ENCODE data around the gene CBX4. TPM values are rescaled to one million over a fixed set of nuclear protein-coding genes. Genes with fewer than 3 reads are reported as not detected.

Gene CBX4
- total and polyA plus RNA-seq, 2 of the 13 experiments (the other 11 are each of a cell fraction or from before 2014, with no cell fraction given): 25.8 to 50.8 TPM

DNA sequence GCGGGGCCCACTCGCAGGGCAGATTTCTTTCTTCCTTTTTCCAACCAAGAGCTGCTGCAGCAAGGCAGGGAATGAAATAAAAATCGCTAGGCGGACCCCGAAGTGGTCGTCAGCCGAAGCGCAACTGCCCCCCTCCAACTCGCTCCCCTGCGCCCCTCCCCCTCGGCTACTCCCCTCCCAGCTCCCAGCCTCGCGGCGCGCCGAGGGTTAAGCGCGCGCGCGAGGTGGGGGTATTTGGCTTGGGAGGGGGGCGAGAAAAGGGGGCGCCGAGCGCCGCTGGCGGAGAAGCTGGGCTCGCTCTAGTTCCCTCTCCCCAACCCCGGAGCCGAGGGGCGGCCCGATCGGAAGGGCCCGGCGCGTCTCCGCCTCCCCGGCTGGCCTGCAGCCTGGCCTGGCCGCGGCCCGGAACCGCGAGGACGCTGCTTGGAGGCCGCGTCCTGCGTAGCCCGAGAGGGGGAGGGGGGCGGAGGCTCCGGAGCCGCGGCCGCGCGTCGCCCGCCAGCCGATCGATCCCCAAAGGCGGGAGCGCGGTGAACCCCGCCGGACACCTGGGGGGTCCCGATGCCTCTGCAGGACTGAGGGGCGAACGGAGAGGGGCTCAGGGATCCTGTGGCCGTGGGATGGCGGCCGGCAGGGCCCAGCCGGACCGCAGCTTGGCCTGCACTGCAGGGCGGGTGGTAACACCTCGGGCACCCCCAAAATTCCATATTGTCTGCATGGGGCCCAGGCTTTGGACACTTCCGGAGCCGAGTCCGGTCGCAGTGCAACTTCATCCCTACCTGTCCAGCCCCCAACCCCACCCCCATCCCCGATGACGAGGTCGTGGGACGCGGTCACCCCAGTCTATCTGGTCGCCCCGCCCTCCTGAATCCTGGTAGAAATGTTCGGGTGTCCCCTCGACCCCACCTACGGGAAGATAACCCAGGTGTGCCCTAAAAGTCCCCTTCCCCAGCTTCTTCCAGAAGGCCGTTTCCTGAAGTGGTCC, 4.9 kb upstream of the CBX4 start (continued):
- peak; percentile 72; the same call in 1 of the 2 replicates for TF ChIP-seq ZBTB3 (CRISPR knock-in tag; IDR thresholded peaks at IDR 0.05; ENCODE audit: borderline replicate concordance, low read depth)
- no peak for TF ChIP-seq GFI1 (CRISPR knock-in tag; IDR thresholded peaks at IDR 0.05; ENCODE audit: borderline replicate concordance)
- no peak for TF ChIP-seq RFX1 (IDR thresholded peaks at IDR 0.05)
- TF ChIP-seq, protein P1, sequence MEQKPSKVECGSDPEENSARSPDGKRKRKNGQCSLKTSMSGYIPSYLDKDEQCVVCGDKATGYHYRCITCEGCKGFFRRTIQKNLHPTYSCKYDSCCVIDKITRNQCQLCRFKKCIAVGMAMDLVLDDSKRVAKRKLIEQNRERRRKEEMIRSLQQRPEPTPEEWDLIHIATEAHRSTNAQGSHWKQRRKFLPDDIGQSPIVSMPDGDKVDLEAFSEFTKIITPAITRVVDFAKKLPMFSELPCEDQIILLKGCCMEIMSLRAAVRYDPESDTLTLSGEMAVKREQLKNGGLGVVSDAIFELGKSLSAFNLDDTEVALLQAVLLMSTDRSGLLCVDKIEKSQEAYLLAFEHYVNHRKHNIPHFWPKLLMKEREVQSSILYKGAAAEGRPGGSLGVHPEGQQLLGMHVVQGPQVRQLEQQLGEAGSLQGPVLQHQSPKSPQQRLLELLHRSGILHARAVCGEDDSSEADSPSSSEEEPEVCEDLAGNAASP (CRISPR knock-in tag; IDR thresholded peaks at IDR 0.05; ENCODE audit: borderline replicate concordance): peak; percentile 60
- TF ChIP-seq MLXIP (CRISPR knock-in tag; IDR thresholded peaks at IDR 0.05; ENCODE audit: borderline replicate concordance): no peak
- no peak; the same call in 1 of the 2 replicates for TF ChIP-seq MYNN (CRISPR knock-in tag; IDR thresholded peaks at IDR 0.05; ENCODE audit: low read depth)
- TF ChIP-seq ZNF263 (CRISPR knock-in tag; IDR thresholded peaks at IDR 0.05): 0 out of 2 replicates have a peak, but pooled peaks have one; percentile 23
- TF ChIP-seq AGO2 (optimal IDR thresholded peaks at IDR 0.05; ENCODE audit: low read depth, low read length): peak; percentile 94
- TF ChIP-seq ZSCAN31 (CRISPR knock-in tag; IDR thresholded peaks at IDR 0.05; ENCODE audit: low read depth): peak; percentile 96
- TF ChIP-seq SNAI1 (CRISPR knock-in tag; IDR thresholded peaks at IDR 0.05; ENCODE audit: borderline replicate concordance): no peak
- no peak for TF ChIP-seq SOX6 (IDR thresholded peaks at IDR 0.05)
- TF ChIP-seq SOX6 (CRISPR knock-in tag; IDR thresholded peaks at IDR 0.05): no peak; the same call in 1 of the 2 replicates
- no peak for TF ChIP-seq ZMAT5 (CRISPR knock-in tag; IDR thresholded peaks at IDR 0.05; ENCODE audit: borderline replicate concordance, low read depth)
- TF ChIP-seq ZNF276 (CRISPR knock-in tag; IDR thresholded peaks at IDR 0.05; ENCODE audit: low read depth): peak; percentile 49; the same call in 1 of the 2 replicates
- TF ChIP-seq, protein P2, sequence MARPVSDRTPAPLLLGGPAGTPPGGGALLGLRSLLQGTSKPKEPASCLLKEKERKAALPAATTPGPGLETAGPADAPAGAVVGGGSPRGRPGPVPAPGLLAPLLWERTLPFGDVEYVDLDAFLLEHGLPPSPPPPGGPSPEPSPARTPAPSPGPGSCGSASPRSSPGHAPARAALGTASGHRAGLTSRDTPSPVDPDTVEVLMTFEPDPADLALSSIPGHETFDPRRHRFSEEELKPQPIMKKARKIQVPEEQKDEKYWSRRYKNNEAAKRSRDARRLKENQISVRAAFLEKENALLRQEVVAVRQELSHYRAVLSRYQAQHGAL (CRISPR knock-in tag; IDR thresholded peaks at IDR 0.05; ENCODE audit: not compliant biosample characterization): no peak
- peak; percentile 81; the same call in 1 of the 2 replicates for TF ChIP-seq NR1H2 (CRISPR knock-in tag; IDR thresholded peaks at IDR 0.05; ENCODE audit: borderline replicate concordance, low read depth)
- TF ChIP-seq ZNF12 (CRISPR knock-in tag; IDR thresholded peaks at IDR 0.05): 0 out of 2 replicates have a peak, but pooled peaks have one; percentile 22
- TF ChIP-seq, protein P3, sequence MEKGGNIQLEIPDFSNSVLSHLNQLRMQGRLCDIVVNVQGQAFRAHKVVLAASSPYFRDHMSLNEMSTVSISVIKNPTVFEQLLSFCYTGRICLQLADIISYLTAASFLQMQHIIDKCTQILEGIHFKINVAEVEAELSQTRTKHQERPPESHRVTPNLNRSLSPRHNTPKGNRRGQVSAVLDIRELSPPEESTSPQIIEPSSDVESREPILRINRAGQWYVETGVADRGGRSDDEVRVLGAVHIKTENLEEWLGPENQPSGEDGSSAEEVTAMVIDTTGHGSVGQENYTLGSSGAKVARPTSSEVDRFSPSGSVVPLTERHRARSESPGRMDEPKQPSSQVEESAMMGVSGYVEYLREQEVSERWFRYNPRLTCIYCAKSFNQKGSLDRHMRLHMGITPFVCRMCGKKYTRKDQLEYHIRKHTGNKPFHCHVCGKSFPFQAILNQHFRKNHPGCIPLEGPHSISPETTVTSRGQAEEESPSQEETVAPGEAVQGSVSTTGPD (CRISPR knock-in tag; IDR thresholded peaks at IDR 0.05): no peak
